WTC11 (cell line): Measurements from ENCODE around the gene FGF14. TPM values are rescaled to one million over a fixed set of nuclear protein-coding genes. Genes with fewer than 3 reads are reported as not detected.

Source experiments
- ATF1 ChIP-seq: sonication (generic); formaldehyde crosslinking; IDR thresholded peaks from 2 replicates; pipeline ENCODE4 v1.8.1; 2023; ENCODE audit warnings: mild to moderate bottlenecking, moderate library complexity, missing genetic modification reagents
- GRHL2 ChIP-seq: fragments of 250-450 bp; sonication (Bioruptor Pico); IDR thresholded peaks from 2 replicates; pipeline ENCODE4 v1.8.0; 2022; ENCODE audit warnings: mild to moderate bottlenecking, moderate library complexity; ENCODE audit not compliant: insufficient replicate concordance, severe bottlenecking
- IRF2 ChIP-seq: sonication (generic); formaldehyde crosslinking; IDR thresholded peaks from 2 replicates; pipeline ENCODE4 v1.8.0; 2022; ENCODE audit warnings: low read depth, missing genetic modification reagents, borderline replicate concordance
- JAZF1 ChIP-seq: fragments of 250-450 bp; sonication (Bioruptor Pico); IDR thresholded peaks from 2 replicates; pipeline ENCODE4 v1.9.0; 2021; ENCODE audit warnings: moderate library complexity, mild to moderate bottlenecking, inconsistent platforms
- NFE2L1 ChIP-seq: sonication (generic); formaldehyde crosslinking; IDR thresholded peaks from 2 replicates; pipeline ENCODE4 v1.8.1; 2023; ENCODE audit warnings: missing genetic modification reagents
- TEAD1 ChIP-seq: sonication (generic); formaldehyde crosslinking; IDR thresholded peaks from 2 replicates; pipeline ENCODE4 v1.8.0; 2022; ENCODE audit warnings: mild to moderate bottlenecking, missing genetic modification reagents
- microRNA-seq: library from miRNA; unstranded; fragments of <30 nt; microRNA quantifications from one replicate; pipeline ENCODE4 v1.2.0, GENCODE V29; 2022; ENCODE audit warnings: borderline number of aligned reads
- total RNA-seq: library from RNA; stranded (reverse); gene quantifications from 3 replicates; pipeline ENCODE4 v1.2.3, GENCODE V29; 2021
- TF ChIP-seq, protein P1 (sequence below): sonication (generic); formaldehyde crosslinking; IDR thresholded peaks from 2 replicates; pipeline ENCODE4 v1.8.0; 2022; ENCODE audit warnings: mild to moderate bottlenecking, missing genetic modification reagents
- TF ChIP-seq, protein P2 (sequence below): fragments of 250-450 bp; sonication (Bioruptor Pico); conservative IDR thresholded peaks from 2 replicates; pipeline ENCODE4 v1.9.0; 2021; ENCODE audit warnings: mild to moderate bottlenecking

The FGF14 gene
- total RNA-seq, 1 experiment from 2014 or later = 0.28 TPM

DNA sequence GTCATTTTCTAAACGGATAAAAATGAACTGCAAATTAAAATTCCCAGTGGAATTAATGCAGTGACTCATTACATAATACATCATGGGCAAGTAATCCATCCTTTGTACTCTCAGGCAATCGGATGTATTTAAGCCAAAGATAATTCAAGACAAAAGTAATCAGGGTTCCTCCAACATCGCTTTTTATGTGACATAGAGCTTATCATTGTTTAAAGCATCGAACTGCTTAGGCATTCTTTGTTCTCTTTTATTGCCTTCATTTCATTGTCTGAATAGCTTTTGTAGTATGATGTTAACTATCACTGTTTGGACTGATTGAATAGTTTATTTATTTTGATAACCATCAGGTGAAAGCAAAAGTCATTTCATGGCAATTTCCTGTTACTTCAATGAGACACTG lies 740.0 kb downstream of the FGF14 start (continued):
- TF ChIP-seq, protein P1, sequence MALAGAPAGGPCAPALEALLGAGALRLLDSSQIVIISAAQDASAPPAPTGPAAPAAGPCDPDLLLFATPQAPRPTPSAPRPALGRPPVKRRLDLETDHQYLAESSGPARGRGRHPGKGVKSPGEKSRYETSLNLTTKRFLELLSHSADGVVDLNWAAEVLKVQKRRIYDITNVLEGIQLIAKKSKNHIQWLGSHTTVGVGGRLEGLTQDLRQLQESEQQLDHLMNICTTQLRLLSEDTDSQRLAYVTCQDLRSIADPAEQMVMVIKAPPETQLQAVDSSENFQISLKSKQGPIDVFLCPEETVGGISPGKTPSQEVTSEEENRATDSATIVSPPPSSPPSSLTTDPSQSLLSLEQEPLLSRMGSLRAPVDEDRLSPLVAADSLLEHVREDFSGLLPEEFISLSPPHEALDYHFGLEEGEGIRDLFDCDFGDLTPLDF (CRISPR knock-in tag) = no peak
- TF ChIP-seq TEAD1 (no peak), ATF1 (CRISPR knock-in tag) (no peak), GRHL2 (CRISPR knock-in tag) (no peak), NFE2L1 (no peak), JAZF1 (CRISPR knock-in tag) (no peak), IRF2 (CRISPR knock-in tag) (no peak)
- TF ChIP-seq, protein P2, sequence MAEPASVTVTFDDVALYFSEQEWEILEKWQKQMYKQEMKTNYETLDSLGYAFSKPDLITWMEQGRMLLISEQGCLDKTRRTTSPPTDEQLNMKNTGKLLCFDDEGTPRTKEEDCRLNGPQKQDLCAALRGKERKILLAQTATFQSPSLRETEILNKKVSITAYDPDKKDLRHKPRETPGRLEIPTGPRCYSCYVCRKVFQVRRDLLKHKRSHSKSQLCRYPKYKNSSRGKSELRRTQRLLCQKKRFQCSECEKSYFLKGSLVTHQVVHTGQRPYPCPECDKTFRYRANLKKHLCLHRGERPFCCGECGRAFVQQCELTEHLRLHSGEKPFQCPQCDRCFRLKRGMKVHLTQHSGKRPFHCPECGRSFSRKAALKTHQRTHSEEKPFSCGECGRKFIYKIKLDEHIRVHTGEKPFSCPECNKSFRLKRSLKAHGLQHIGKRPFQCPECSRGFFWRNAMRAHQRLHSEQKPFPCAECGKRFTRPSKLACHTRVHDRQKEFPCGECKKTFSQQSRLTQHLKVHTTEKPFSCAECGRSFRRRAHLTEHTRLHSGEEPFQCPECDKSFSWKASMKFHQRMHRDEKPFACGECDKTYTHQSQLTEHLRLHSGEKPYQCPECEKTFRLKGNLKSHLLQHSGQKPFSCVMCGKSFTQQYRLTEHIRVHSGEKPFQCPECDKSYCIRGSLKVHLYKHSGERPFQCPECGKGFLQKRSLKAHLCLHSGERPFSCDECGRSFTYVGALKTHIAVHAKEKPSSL (CRISPR knock-in tag) = no peak
- TF ChIP-seq, all 79 proteins: peak for 0

Small RNA genes lying within 50 kb of the gene (microRNA-seq; reads per million reads assigned to microRNA genes)
- gene MIR2681 (not detected), gene MIR4705 (not detected)

Other genes starting within 250 kb of the FGF14 start
- gene TPP2, start 194.9 kb upstream of the FGF14 start, total RNA-seq = 52.9 to 68.3 TPM (median 57.5 TPM) in 3 replicates